ENCODE measurements around the gene CNTD1.

CNTD1 gene

DNA sequence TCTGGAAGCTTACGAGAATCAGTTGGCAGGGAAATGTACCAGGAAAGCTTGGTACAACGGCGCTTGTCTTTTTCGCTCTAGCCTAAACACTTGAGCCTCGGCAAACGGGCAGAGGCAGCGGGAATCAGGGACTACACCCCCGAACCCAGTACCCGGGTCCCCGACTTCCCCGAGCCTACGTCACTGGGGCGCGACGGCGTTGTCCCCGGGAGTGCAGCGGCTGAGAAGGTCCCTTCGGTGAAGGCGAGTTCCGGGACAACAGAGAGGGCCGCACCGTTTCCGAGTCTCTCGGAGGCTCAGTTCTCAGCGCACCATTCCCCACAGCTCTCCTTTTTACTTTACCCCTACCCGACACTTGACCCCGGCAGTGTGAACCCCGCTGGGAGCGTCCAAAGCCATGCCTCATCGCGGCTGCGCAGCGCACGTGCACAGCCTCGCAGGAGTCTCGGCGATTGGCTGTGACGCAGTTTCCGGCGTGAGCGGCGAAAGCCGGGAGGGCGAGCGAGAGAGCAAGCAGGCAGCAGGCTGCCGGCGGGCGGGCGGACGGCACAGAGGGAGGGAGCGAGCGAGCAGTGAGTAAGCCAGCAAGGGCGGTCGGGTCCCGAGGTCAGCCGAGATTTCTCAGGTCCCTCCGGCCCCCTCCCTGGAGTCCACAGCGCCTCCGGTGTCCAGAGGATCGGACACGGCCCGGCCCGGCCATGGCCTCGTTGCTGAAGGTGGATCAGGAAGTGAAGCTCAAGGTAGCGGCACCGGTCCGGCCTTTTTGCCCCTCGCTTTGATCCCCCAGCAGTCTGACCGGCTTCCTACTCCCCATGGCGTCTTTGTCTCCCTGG lies 34.5 kb downstream of the CNTD1 start, which contains the start of gene PSME3:
Gene PSME3, plus strand, starts transcription at position 464 of the 833 bp plus-strand sequence. Its CDS starts 235 bp downstream, at position 699.
- TF ChIP-seq, protein P1, sequence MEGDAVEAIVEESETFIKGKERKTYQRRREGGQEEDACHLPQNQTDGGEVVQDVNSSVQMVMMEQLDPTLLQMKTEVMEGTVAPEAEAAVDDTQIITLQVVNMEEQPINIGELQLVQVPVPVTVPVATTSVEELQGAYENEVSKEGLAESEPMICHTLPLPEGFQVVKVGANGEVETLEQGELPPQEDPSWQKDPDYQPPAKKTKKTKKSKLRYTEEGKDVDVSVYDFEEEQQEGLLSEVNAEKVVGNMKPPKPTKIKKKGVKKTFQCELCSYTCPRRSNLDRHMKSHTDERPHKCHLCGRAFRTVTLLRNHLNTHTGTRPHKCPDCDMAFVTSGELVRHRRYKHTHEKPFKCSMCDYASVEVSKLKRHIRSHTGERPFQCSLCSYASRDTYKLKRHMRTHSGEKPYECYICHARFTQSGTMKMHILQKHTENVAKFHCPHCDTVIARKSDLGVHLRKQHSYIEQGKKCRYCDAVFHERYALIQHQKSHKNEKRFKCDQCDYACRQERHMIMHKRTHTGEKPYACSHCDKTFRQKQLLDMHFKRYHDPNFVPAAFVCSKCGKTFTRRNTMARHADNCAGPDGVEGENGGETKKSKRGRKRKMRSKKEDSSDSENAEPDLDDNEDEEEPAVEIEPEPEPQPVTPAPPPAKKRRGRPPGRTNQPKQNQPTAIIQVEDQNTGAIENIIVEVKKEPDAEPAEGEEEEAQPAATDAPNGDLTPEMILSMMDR (IDR thresholded peaks at IDR 0.05; ENCODE audit: control extremely low read depth, extremely low read depth, low read depth, missing control alignments), result no peak
- DNase-seq (ENCODE audit: extremely low spot score), result peak; percentile 94
- ChIA-PET POLR2A (interaction anchor here (0.5 to 1.4 kb wide), 4 partner anchors 8 to 16 kb away, joined by 3 to 10 read pairs (median 4); partner anchors contain the start of gene BECN1), CTCF (interaction anchor here (1.1 to 9.7 kb wide), 8 partner anchors 10 to 165 kb away, joined by 3 to 80 read pairs (median 5); partner anchors contain the start of genes BECN1 and RPL27)

DNA sequence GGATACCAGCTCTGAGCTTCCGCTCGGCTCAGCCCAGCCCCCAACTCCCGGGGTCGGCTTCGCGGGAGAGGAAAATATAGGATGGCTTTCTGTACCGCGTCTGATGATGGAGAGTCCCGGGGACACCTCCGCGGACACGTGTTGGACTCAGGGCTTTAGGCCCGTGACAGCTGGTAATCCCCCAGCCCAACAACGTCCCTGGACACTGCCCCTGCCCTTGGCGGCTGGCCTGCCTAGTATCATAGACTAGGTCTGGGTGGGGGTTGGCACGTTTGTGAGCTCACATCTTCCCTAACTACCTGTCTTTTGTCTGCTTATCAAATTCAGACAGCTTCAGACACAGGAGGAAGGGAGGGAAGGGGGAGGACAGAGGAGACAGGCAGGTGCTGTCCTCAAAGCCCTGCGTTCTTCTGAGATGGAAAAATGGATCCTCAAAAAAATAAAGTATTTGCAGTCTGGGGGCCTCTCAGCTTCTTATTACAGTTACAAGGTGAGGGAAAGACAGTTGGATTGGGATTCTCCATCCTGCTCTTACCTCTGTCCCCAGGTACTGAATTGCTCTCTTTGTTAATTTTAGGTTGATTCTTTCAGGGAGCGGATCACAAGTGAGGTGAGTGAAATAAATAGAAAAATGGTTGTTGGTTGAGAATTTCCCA lies 35.2 kb downstream of the CNTD1 start:
- TF ChIP-seq, protein P1 (IDR thresholded peaks at IDR 0.05; ENCODE audit: control extremely low read depth, extremely low read depth, low read depth, missing control alignments), result no peak
- ChIA-PET POLR2A (interaction anchor here (0.5 to 1.4 kb wide), 4 partner anchors 9 to 15 kb away, joined by 3 to 10 read pairs (median 4); partner anchors contain the start of gene BECN1), CTCF (interaction anchor here (1.1 to 9.7 kb wide), 8 partner anchors 9 to 164 kb away, joined by 3 to 80 read pairs (median 5); partner anchors contain the start of genes BECN1 and RPL27)
- no peak for DNase-seq (ENCODE audit: extremely low spot score)

DNA sequence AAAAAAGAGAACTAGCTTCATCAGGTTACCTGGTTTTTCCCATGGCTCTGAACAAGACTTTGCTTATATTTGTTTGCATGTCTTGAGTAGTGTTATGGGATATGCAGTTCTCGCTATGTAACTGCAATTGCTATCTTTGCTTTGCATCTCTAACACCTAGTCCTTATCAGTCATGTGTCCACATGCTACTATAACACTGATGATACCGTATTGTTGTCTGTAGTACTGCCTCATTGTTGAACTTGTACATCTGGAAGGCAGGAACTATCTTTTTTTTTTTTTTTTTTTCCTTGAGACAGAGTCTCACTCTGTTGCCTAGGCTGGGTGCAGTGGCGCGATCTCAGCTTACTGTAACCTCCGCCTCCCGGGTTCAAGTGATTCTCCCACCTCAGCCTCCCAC lies 37.1 kb downstream of the CNTD1 start:
- no peak for DNase-seq (ENCODE audit: extremely low spot score)
- CTCF ChIA-PET, result interaction anchor here (1.0 to 9.7 kb wide), 3 partner anchors 13 to 257 kb away, joined by 4 to 80 read pairs (median 11); partner anchors contain the start of gene BECN1
- TF ChIP-seq, protein P1 (IDR thresholded peaks at IDR 0.05; ENCODE audit: control extremely low read depth, extremely low read depth, low read depth, missing control alignments), result no peak
- POLR2A ChIA-PET, result interaction anchor here (0.7 kb wide), 1 partner anchor 162 kb away, joined by 4 read pairs; no protein-coding TSS in a partner anchor

DNA sequence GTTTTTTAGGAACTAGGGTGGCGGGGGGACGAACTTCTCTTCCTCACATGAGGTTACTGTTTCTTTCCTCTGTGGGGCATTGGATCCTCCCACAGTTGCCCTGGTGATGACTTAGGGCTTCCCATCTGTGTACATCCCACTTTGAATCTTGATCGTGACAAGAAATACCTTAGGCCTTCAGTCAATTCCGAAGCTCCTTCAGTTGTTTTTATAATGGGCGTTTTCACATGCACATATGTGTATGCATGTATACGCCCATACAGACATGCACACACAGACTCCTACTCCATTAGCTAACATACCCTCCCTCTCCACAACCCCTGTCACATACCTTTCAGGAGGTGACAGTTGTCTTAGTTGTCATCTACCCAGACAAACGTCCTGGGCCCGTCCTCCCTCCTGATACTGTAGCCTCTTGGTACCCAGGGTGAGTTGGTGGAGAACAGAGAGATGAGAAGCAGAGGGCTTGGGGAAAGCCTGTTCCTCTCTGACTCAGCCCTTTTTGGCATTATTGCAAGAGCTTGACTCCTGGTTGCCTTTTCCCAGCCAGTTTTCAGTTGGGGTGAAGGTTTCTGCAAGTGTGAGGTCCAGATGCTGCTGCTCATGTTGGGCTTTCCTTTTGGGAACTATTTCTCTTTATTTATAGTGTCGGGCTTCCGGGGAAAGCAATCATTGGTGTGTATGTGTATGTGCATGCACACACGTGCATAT lies 43.5 kb downstream of the CNTD1 start:
- TF ChIP-seq, protein P1 (IDR thresholded peaks at IDR 0.05; ENCODE audit: control extremely low read depth, extremely low read depth, low read depth, missing control alignments), result no peak

DNA sequence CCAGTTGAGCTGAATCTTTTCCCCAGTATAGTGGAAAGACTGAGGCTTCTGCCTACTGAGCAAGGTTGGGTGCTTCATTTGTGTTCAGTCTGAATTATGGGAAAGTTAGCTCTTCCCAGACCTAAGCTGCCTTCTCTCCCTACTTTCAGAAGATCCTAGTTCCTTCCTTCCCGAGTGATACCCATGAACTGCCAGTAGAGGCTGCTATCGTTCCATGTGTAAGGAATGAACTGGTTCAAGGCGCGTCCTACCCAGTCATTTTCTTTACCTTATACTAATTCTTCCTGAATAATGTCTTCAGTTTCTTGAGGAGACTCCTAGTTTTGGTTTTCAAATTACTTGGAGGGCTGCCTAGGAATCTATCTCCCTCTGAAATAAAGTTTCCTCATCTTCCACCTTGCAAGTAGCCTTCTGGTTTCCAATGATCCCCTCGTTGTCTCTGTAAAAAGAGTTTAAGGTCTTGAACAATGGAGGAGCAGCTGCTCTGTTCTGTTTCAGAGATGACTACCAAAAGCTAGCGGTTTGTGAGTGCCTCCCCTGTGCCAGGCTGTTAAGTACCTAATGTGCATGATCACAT lies 44.8 kb downstream of the CNTD1 start:
- POLR2A ChIA-PET, result no interaction called here
- DNase-seq (ENCODE audit: extremely low spot score), result no peak
- CTCF ChIA-PET, result interaction anchor here (0.6 to 2.7 kb wide), 10 partner anchors 10 to 164 kb away, joined by 3 to 26 read pairs (median 4); partner anchors contain the start of genes BECN1, PSME3, PTGES3L and RPL27
- TF ChIP-seq, protein P1 (IDR thresholded peaks at IDR 0.05; ENCODE audit: control extremely low read depth, extremely low read depth, low read depth, missing control alignments), result peak; percentile 64

More for the DNA sequence above, 43.5 kb downstream of the CNTD1 start:
- ChIA-PET POLR2A (no interaction called here), CTCF (interaction anchor here (1.1 to 2.7 kb wide), 7 partner anchors 9 to 156 kb away, joined by 3 to 26 read pairs (median 6); partner anchors contain the start of genes BECN1, PSME3 and RPL27)
- DNase-seq (ENCODE audit: extremely low spot score), result no peak

All from GM10248 (cell line).